A673 (cell line): ENCODE measurements around the gene S100A11. TPM values are rescaled to one million over a fixed set of nuclear protein-coding genes. Genes with fewer than 3 reads are reported as not detected.

Experiments
- BruUV-seq: library from RNA; stranded (reverse); fragments of 400-500 nt; replicated peaks from 2 replicates; lab custom pipeline; 2021; lab: Mats Ljungman, UMichigan
- CTCF ChIA-PET: fragments of 300-600 bp; sonication (Branson Sonifier 250); formaldehyde crosslinking; loops from one replicate; lab custom pipeline; 2022; ENCODE audit warnings: antibody characterized with exemption; lab: Charles Lee
- POLR2A ChIA-PET: fragments of 300-600 bp; sonication (Branson Sonifier 250); formaldehyde crosslinking; loops from one replicate; lab custom pipeline; 2022; ENCODE audit warnings: antibody characterized with exemption; ENCODE audit not compliant: low non-redundant PET; lab: Charles Lee
- DNase-seq: peaks from one replicate; pipeline ENCODE4 v3.0.0-alpha.2; 2015; ENCODE audit warnings: low spot score
- H3K27ac ChIP-seq: fragments of 200-600 bp; sonication (generic); 2 replicates; pipeline ENCODE4 v1.5.1; 2016; ENCODE audit warnings: mixed run types, low read depth, mild to moderate bottlenecking, mixed read lengths, antibody characterized with exemption, low read length; ENCODE audit not compliant: poor library complexity, severe bottlenecking
- H3K27me3 ChIP-seq: fragments of 200-600 bp; sonication (generic); replicated peaks from 2 replicates; pipeline ENCODE4 v1.6.1; 2017; ENCODE audit warnings: mixed run types, low read depth, mild to moderate bottlenecking, mixed read lengths, antibody characterized with exemption, low read length; ENCODE audit not compliant: insufficient read depth, poor library complexity
- H3K36me3 ChIP-seq: fragments of 200-600 bp; sonication (generic); 2 replicates; pipeline ENCODE4 v1.6.1; 2016; ENCODE audit warnings: mixed run types, mild to moderate bottlenecking, mixed read lengths, antibody characterized with exemption, low read length; ENCODE audit not compliant: insufficient read depth, poor library complexity, severe bottlenecking
- H3K4me1 ChIP-seq: fragments of 200-600 bp; sonication (generic); 2 replicates; pipeline ENCODE4 v1.6.1; 2017; ENCODE audit warnings: mixed run types, mild to moderate bottlenecking, mixed read lengths, antibody characterized with exemption, low read length; ENCODE audit not compliant: insufficient read depth, poor library complexity, severe bottlenecking
- H3K4me3 ChIP-seq: fragments of 200-600 bp; sonication (generic); 2 replicates; pipeline ENCODE4 v1.5.1; 2016; ENCODE audit warnings: low read depth, mixed run types, mild to moderate bottlenecking, mixed read lengths, low read length; ENCODE audit not compliant: poor library complexity, severe bottlenecking
- H3K9me3 ChIP-seq: fragments of 200-600 bp; sonication (generic); 2 replicates; pipeline ENCODE4 v1.6.1; 2016; ENCODE audit warnings: mixed run types, low read depth, mild to moderate bottlenecking, mixed read lengths, antibody characterized with exemption, low read length; ENCODE audit not compliant: poor library complexity, severe bottlenecking
- CTCF ChIP-seq: fragments of 300-800, 200-600 bp; sonication (generic); conservative IDR thresholded peaks from 2 replicates; pipeline ENCODE4 v1.5.1; 2017; ENCODE audit warnings: low read depth, mild to moderate bottlenecking, antibody characterized with exemption, low read length, moderate library complexity, mixed read lengths
- EZH2 ChIP-seq: fragments of 200-600 bp; sonication (generic); IDR thresholded peaks from 2 replicates; pipeline ENCODE4 v1.6.1; 2017; ENCODE audit warnings: borderline replicate concordance, low read depth, mild to moderate bottlenecking, mixed read lengths, antibody characterized with exemption, low read length; ENCODE audit not compliant: poor library complexity, severe bottlenecking
- intact Hi-C: fragments of 100-400 bp; cut with micrococcal nuclease; formaldehyde crosslinking; loops from one replicate; pipeline ENCODE4 v1.10.0; 2022; ENCODE audit not compliant: unreplicated experiment
- total RNA-seq: library from RNA; stranded (reverse); gene quantifications from 2 replicates; pipeline ENCODE4 v1.2.3, GENCODE V29; 2021

Gene S100A11
- total RNA-seq, 1 experiment from 2014 or later = 151 TPM

- Histone ChIP-seq H3K27me3 (peaks cover 7% of the 10 kb centered on the region), H3K9me3 (no peaks in the 10 kb centered on the region), H3K27ac (no peak overlapping the region), H3K4me1 (peaks cover 10% of the 10 kb centered on the region), H3K36me3 (no peaks in the 10 kb centered on the region), H3K4me3 (no peak overlapping the region)
- ChIA-PET CTCF (no interaction called here), POLR2A (no interaction called here)
- intact Hi-C loops = no loop called here
- no peak for DNase-seq
- TF ChIP-seq EZH2 (no peak), CTCF (no peak)
- BruUV-seq = no TSS peak
These were observed 39.6 kb downstream of the S100A11 start for GRCh38 chr1:151997284-151997570.

- ChIA-PET POLR2A (no interaction called here), CTCF (interaction anchor here (1.1 to 1.2 kb wide), 2 partner anchors 27 to 62 kb away, joined by 4 to 6 read pairs; no protein-coding TSS in a partner anchor)
- intact Hi-C loops = loop anchor here (1.0 kb wide), 1 partner anchor 27 kb away; no protein-coding TSS in a partner anchor
- no peak for DNase-seq
- no peaks in the 10 kb centered on the region for H3K36me3 ChIP-seq
- no TSS peak for BruUV-seq
- no peak overlapping the region for H3K27ac ChIP-seq
- H3K9me3 ChIP-seq = no peaks in the 10 kb centered on the region
- TF ChIP-seq EZH2 (no peak), CTCF (no peak)
- H3K4me1 ChIP-seq = peaks cover 25% of the 10 kb centered on the region
- no peak overlapping the region for H3K4me3 ChIP-seq
- H3K27me3 ChIP-seq = peaks cover 7% of the 10 kb centered on the region
These were observed 41.0 kb downstream of the S100A11 start for GRCh38 chr1:151995774-151996173.

- no peak overlapping the region for H3K27ac ChIP-seq
- H3K9me3 ChIP-seq = no peaks in the 10 kb centered on the region
- H3K4me1 ChIP-seq = peaks cover 33% of the 10 kb centered on the region
- no TSS peak for BruUV-seq
- no peak for DNase-seq
- TF ChIP-seq CTCF (no peak), EZH2 (no peak)
- POLR2A ChIA-PET = no interaction called here
- peaks cover 7% of the 10 kb centered on the region for H3K27me3 ChIP-seq
- CTCF ChIA-PET = no interaction called here
- H3K36me3 ChIP-seq = no peaks in the 10 kb centered on the region
- no peak overlapping the region for H3K4me3 ChIP-seq
- intact Hi-C loops = no loop called here
These were observed 41.8 kb downstream of the S100A11 start for GRCh38 chr1:151994956-151995355.
